K562 (cell line): ENCODE results near the gene IFT27. TPM values are rescaled to one million over a fixed set of nuclear protein-coding genes. Genes with fewer than 3 reads are reported as not detected.

Source experiments
- ATAC-seq: fragments of 200-7000 bp; cut with Tn5 transposase; 3 replicates; pipeline ENCODE4 v1.9.1; 2020; ENCODE audit warnings: moderate library complexity
- BruUV-seq: library from RNA; stranded (reverse); fragments of 400-500 nt; replicated peaks from 2 replicates; lab custom pipeline; 2021; lab: Mats Ljungman, UMichigan
- CTCF ChIA-PET: fragments of 300-600 bp; formaldehyde crosslinking; extraction: SDS; loops from one replicate; lab custom pipeline; 2021; ENCODE audit warnings: low intra/inter-chr PET ratio; lab: Yijun Ruan, JAX
- POLR2A ChIA-PET: fragments of 300-600, 350-650 bp; sonication (Branson Sonifier 250); formaldehyde crosslinking; extraction: SDS; loops from one replicate; lab custom pipeline; 2021; ENCODE audit warnings: antibody characterized with exemption, inconsistent platforms; lab: Yijun Ruan, JAX
- DNase-seq, 4 experiments: peaks; one replicate each; pipeline versions ENCODE4 v3.0.0 to v3.0.0-alpha.2; 2011 to 2018; ENCODE audit warnings: low spot score in 3 of 4, mixed read lengths in 3 of 4; ENCODE audit errors: extremely low read depth in 1 of 4
- FAIRE-seq: peaks from 2 replicates; lab custom pipeline; 2011; peaks lifted over from hg19 to GRCh38; lab: Jason Lieb, UNC
- H2AFZ ChIP-seq: 2 replicates; pipeline ENCODE4 v1.6.0; 2011; ENCODE audit warnings: low read depth, low read length, control low read depth, inconsistent platforms
- H3K27ac ChIP-seq: fragments of 200-600 bp; 3 replicates; pipeline ENCODE4 v1.8.0; 2011; ENCODE audit warnings: low read depth, mild to moderate bottlenecking, control low read depth, inconsistent platforms, low read length, moderate library complexity, mixed read lengths; ENCODE audit errors: extremely low read depth
- H3K27me3 ChIP-seq, 2 experiments: fragments of 300-600 bp in 1 of 2; 2 replicates in 1 of 2; 3 replicates in 1 of 2; pipeline versions ENCODE4 v1.6.0 to v1.8.0; 2011; ENCODE audit warnings: inconsistent platforms in 2 of 2, low read length in 2 of 2, mild to moderate bottlenecking in 1 of 2, mixed read lengths in 1 of 2, moderate library complexity in 1 of 2; ENCODE audit not compliant: control insufficient read depth in 2 of 2, insufficient read depth in 2 of 2
- H3K36me3 ChIP-seq: fragments of 300-600 bp; 3 replicates; pipeline ENCODE4 v1.8.0; 2011; ENCODE audit warnings: mild to moderate bottlenecking, low read length, inconsistent platforms; ENCODE audit not compliant: control insufficient read depth, insufficient read depth
- H3K4me1 ChIP-seq, 2 experiments: fragments of 200-600 bp in 1 of 2; replicated peaks in 1 of 2; 2 replicates in 1 of 2; 3 replicates in 1 of 2; pipeline versions ENCODE4 v1.5.1 to v1.8.0; 2011; ENCODE audit warnings: inconsistent platforms in 2 of 2, low read length in 2 of 2, mild to moderate bottlenecking in 1 of 2, mixed read lengths in 1 of 2, moderate library complexity in 1 of 2; ENCODE audit not compliant: control insufficient read depth in 2 of 2, insufficient read depth in 2 of 2
- H3K4me2 ChIP-seq: 2 replicates; pipeline ENCODE4 v1.6.1; 2011; ENCODE audit warnings: low read length, control low read depth, inconsistent platforms, mixed read lengths; ENCODE audit not compliant: insufficient read depth
- H3K4me3 ChIP-seq: fragments of 200-600 bp; sonication (generic), shearing (Covaris generic); 2 replicates; pipeline ENCODE4 v1.5.1; 2016; ENCODE audit warnings: control low read depth, inconsistent platforms
- H3K79me2 ChIP-seq: fragments of 200-600 bp; 3 replicates; pipeline ENCODE4 v1.8.0; 2011; ENCODE audit warnings: low read length, inconsistent platforms; ENCODE audit not compliant: control insufficient read depth, insufficient read depth
- H3K9ac ChIP-seq, 2 experiments: 2 replicates each; pipeline versions ENCODE4 v1.6.0 to v1.6.1; 2011; ENCODE audit warnings: low read depth in 2 of 2, low read length in 2 of 2, control low read depth in 1 of 2, inconsistent platforms in 1 of 2, mild to moderate bottlenecking in 1 of 2, mixed read lengths in 1 of 2; ENCODE audit not compliant: insufficient read depth in 1 of 2
- H3K9me1 ChIP-seq: one replicate; pipeline ENCODE4 v1.6.0; 2011; ENCODE audit warnings: inconsistent platforms, mild to moderate bottlenecking, low read length, moderate library complexity; ENCODE audit not compliant: control insufficient read depth, insufficient read depth
- H3K9me3 ChIP-seq: replicated peaks from 2 replicates; pipeline ENCODE4 v1.5.1; 2011; ENCODE audit warnings: low read depth, low read length, inconsistent platforms; ENCODE audit not compliant: control insufficient read depth, insufficient read depth
- H4K20me1 ChIP-seq: replicated peaks from 2 replicates; pipeline ENCODE4 v1.6.1; 2011; ENCODE audit warnings: low read length, inconsistent platforms, mixed read lengths; ENCODE audit not compliant: control insufficient read depth, insufficient read depth
- C11orf30 ChIP-seq: fragments of 450-650 bp; IDR thresholded peaks from 2 replicates; pipeline ENCODE4 v1.6.1; 2016; ENCODE audit warnings: low read depth, mild to moderate bottlenecking
- HMBOX1 ChIP-seq: sonication (generic); IDR thresholded peaks from 2 replicates; pipeline ENCODE4 v1.6.1; 2016
- JUND ChIP-seq, 2 experiments: IDR thresholded peaks; 2 replicates in 1 of 2; 3 replicates in 1 of 2; pipeline ENCODE4 v1.6.1; 2011; ENCODE audit warnings: borderline replicate concordance in 2 of 2, low read depth in 2 of 2, low read length in 2 of 2, improper control_type of control experiment in 1 of 2, missing biosample characterization in 1 of 2, missing genetic modification characterization in 1 of 2, missing genetic modification reagents in 1 of 2
- KDM5B ChIP-seq: fragments of 200-600 bp; sonication (generic); IDR thresholded peaks from 2 replicates; pipeline ENCODE4 v1.6.1; 2012; ENCODE audit warnings: low read depth, mild to moderate bottlenecking, moderate library complexity, low read length, control low read depth, inconsistent platforms; ENCODE audit not compliant: insufficient replicate concordance
- MYBL2 ChIP-seq, 2 experiments: fragments of 450-650 bp in 1 of 2; sonication (generic) in 1 of 2; formaldehyde crosslinking in 1 of 2; IDR thresholded peaks; 2 replicates each; pipeline versions ENCODE4 v1.6.1 to v1.8.1; 2017 to 2022; ENCODE audit warnings: borderline replicate concordance in 1 of 2, inconsistent platforms in 1 of 2, low read depth in 1 of 2, mild to moderate bottlenecking in 1 of 2, missing genetic modification reagents in 1 of 2, moderate library complexity in 1 of 2
- NR3C1 ChIP-seq: sonication (generic); formaldehyde crosslinking; IDR thresholded peaks from 2 replicates; pipeline ENCODE4 v1.8.1; 2022; ENCODE audit warnings: missing genetic modification reagents
- RB1 ChIP-seq: fragments of 450-650 bp; IDR thresholded peaks from 2 replicates; pipeline ENCODE4 v1.6.1; 2017; ENCODE audit warnings: low read depth, mild to moderate bottlenecking
- TSHZ1 ChIP-seq: fragments of 250-450 bp; sonication (Bioruptor Pico); IDR thresholded peaks from 2 replicates; pipeline ENCODE4 v1.4.0; 2020; ENCODE audit warnings: mild to moderate bottlenecking, moderate library complexity
- UBTF ChIP-seq, 2 experiments: IDR thresholded peaks; 2 replicates each; pipeline ENCODE4 v1.6.1; 2012; ENCODE audit warnings: improper control_type of control experiment in 2 of 2, low read depth in 2 of 2, low read length in 2 of 2, borderline replicate concordance in 1 of 2
- ZNF431 ChIP-seq: sonication (generic); formaldehyde crosslinking; IDR thresholded peaks from 2 replicates; pipeline ENCODE4 v1.8.0; 2022; ENCODE audit warnings: mild to moderate bottlenecking, missing genetic modification reagents
- whole genome bisulfite sequencing: fragments of 100-300 bp; shearing (Covaris generic); methylation state at CpG from one replicate; pipeline ENCODE4 v1.1.6; 2016; ENCODE audit warnings: low coverage, mixed read lengths; ENCODE audit not compliant: insufficient coverage; ENCODE audit errors: missing lambda C conversion rate; 5-methylcytosine and 5-hydroxymethylcytosine counted together
- in situ Hi-C: fragments of 300-500 bp; cut with MboI; formaldehyde crosslinking; loops from 4 replicates; pipeline ENCODE4 v1.15.0; 2018; ENCODE audit warnings: inconsistent platforms, mixed read lengths
- intact Hi-C: fragments of 100-400 bp; cut with micrococcal nuclease; formaldehyde crosslinking; loops from 2 replicates; pipeline ENCODE4 v1.14.2; 2022
- polyA plus RNA-seq, 8 experiments: library from polyadenylated mRNA; depleted of rRNA in 4 of 8; stranded (reverse) in 5 of 8; unstranded in 3 of 8; fragments of >200 nt; fragmentation: Nextera tagmentation in 2 of 8; fragmentation: Illumina TruSeq in 1 of 8; extraction: Ambion mirVana in 2 of 8; extraction: Trizol in 1 of 8; gene quantifications; 2 replicates each; pipeline versions ENCODE4 v1.2.1 to v1.2.3, GENCODE V29; 2011 to 2014; ENCODE audit warnings: inconsistent platforms in 1 of 8, missing spikeins in 1 of 8
- total RNA-seq, 7 experiments: library from RNA; depleted of rRNA in 6 of 7; stranded (reverse); fragments of >200 nt in 6 of 7; fragmentation: Illumina TruSeq in 2 of 7; extraction: Trizol in 2 of 7; gene quantifications; 2 replicates each; pipeline versions ENCODE4 v1.2.1 to v1.2.3, GENCODE V29; 2011 to 2021; ENCODE audit warnings: low replicate concordance in 1 of 7

The IFT27 gene
- total and polyA plus RNA-seq, 9 of the 15 experiments (the other 6 are each of a cell fraction or from before 2014, with no cell fraction given), result 0.01 to 1.4 (median 0.14) TPM; not detected in 1

- no peak overlapping the region for H2AFZ ChIP-seq
- POLR2A ChIA-PET, result no interaction called here
- H3K9ac ChIP-seq, result no peak overlapping the region
- intact Hi-C loops, result no loop called here
- no peaks in the 10 kb centered on the region for H3K9me3 ChIP-seq
- FAIRE-seq (no peak), DNase-seq (no peak), ATAC-seq (no peak)
- in situ Hi-C loops, result no loop called here
- H3K9me1 ChIP-seq, result no peaks in the 10 kb centered on the region
- no TSS peak for BruUV-seq
- no peak overlapping the region for H3K4me3 ChIP-seq
- H3K27ac ChIP-seq, result no peak overlapping the region
- no peaks in the 10 kb centered on the region for H3K36me3 ChIP-seq
- CTCF ChIA-PET, result no interaction called here
- H3K27me3 ChIP-seq, result peaks cover 5 to 50% of the 10 kb centered on the region in 2 experiments; a peak in 4 of 5 replicates
- H4K20me1 ChIP-seq, result peaks cover 6% of the 10 kb centered on the region; the same call in 1 of the 2 replicates
- H3K4me1 ChIP-seq, result peaks cover 0 to 12% of the 10 kb centered on the region in 2 experiments; a peak in 2 of 5 replicates
- no peaks in the 10 kb centered on the region for H3K79me2 ChIP-seq
- H3K4me2 ChIP-seq, result no peak overlapping the region
- 0% methylated on average over 5 of the region's 5 CpGs for WGBS
- TF ChIP-seq KDM5B, result no peak
- no peak for TF ChIP-seq C11orf30
- TF ChIP-seq JUND (IDR thresholded peaks at IDR 0.05; ENCODE audit: borderline replicate concordance, low read depth, low read length), result no peak
- TF ChIP-seq JUND (tag; IDR thresholded peaks at IDR 0.05; ENCODE audit: borderline replicate concordance, low read depth, low read length), result no peak
- no peak for TF ChIP-seq NR3C1 (CRISPR knock-in tag)
- TF ChIP-seq HMBOX1, result no peak
- TF ChIP-seq ZNF431 (CRISPR knock-in tag), result no peak
- no peak for TF ChIP-seq RB1
- TF ChIP-seq TSHZ1 (CRISPR knock-in tag), result no peak
- no peak for TF ChIP-seq UBTF (IDR thresholded peaks at IDR 0.05; ENCODE audit: borderline replicate concordance in 1 of 2, low read depth in 2 of 2, low read length in 2 of 2)
- no peak for TF ChIP-seq MYBL2 (IDR thresholded peaks at IDR 0.05; ENCODE audit: low read depth)
- TF ChIP-seq MYBL2 (CRISPR knock-in tag; IDR thresholded peaks at IDR 0.05; ENCODE audit: borderline replicate concordance), result no peak
Observed at GRCh38 chr22:36817525-36817848, 41.6 kb upstream of the IFT27 start.
